AG04450 (cell line): ENCODE results near the gene PARP9. TPM values are rescaled to one million over a fixed set of nuclear protein-coding genes. Genes with fewer than 3 reads are reported as not detected.

ENCODE experiments used
- CTCF ChIA-PET: fragments of 300-600, 350-600 bp; formaldehyde crosslinking; extraction: SDS; loops from one replicate; lab custom pipeline; 2022; ENCODE audit warnings: antibody characterized with exemption, inconsistent platforms; lab: Charles Lee
- POLR2A ChIA-PET: fragments of 350-600 bp; formaldehyde crosslinking; extraction: SDS; loops from one replicate; lab custom pipeline; 2021; ENCODE audit warnings: antibody characterized with exemption, inconsistent platforms; lab: Yijun Ruan, JAX
- DNase-seq: peaks from one replicate; pipeline ENCODE4 v3.0.0-alpha.2; 2011; ENCODE audit warnings: low read depth, low spot score
- H3K27ac ChIP-seq: one replicate; pipeline ENCODE4 v1.5.1; 2012; ENCODE audit warnings: low read depth, low read length, control low read depth
- H3K27me3 ChIP-seq: one replicate; pipeline ENCODE4 v1.6.0; 2012; ENCODE audit warnings: low read length; ENCODE audit not compliant: control insufficient read depth, insufficient read depth
- H3K4me3 ChIP-seq: 2 replicates; pipeline ENCODE4 v1.5.1; 2011; ENCODE audit warnings: mild to moderate bottlenecking, low read depth, low read length, control low read depth
- H3K9me3 ChIP-seq: 2 replicates; pipeline ENCODE4 v1.5.1; 2012; ENCODE audit warnings: low read length; ENCODE audit not compliant: control insufficient read depth, insufficient read depth
- CTCF ChIP-seq: IDR thresholded peaks from 2 replicates; pipeline ENCODE4 v1.5.1; 2011; ENCODE audit warnings: low read depth, low read length, control low read depth, inconsistent platforms
- polyA plus RNA-seq: library from polyadenylated mRNA; depleted of rRNA; stranded (reverse); fragments of >200 nt; gene quantifications from 2 replicates; pipeline ENCODE4 v1.2.3, GENCODE V29; 2011

PARP9 gene
- polyA plus RNA-seq, 1 experiment = 24.4 TPM

GRCh38 chr3:122533480-122533879, 30.6 kb downstream of the PARP9 start:
- Histone ChIP-seq H3K27ac (no peak overlapping the region), H3K4me3 (no peak overlapping the region), H3K9me3 (no peaks in the 10 kb centered on the region), H3K27me3 (no peaks in the 10 kb centered on the region)
- TF ChIP-seq CTCF = no peak
- ChIA-PET POLR2A (no interaction called here), CTCF (interaction anchor here (1.0 to 1.1 kb wide), 2 partner anchors 75 to 146 kb away, joined by 3 read pairs; no protein-coding TSS in a partner anchor)
- no peak for DNase-seq

DNA sequence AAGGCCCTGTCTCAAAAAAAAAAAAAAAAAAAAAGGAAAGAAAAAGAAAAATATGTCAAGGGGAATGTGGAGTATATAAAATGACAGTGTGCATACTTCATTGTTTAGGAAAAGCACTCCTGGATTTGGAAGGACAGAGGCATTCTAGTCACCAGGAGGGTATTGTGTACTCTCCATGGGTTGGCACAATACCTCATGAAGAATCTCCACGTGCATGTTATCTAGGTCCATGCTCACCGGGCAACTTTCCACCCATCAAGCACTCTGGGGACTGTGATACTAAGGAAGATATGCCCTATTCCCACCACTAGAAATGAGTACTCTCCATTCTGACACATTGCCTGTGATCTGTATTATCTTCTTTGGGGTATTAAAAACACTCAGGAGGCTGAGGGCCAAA, 33.9 kb downstream of the PARP9 start:
- POLR2A ChIA-PET = no interaction called here
- no peaks in the 10 kb centered on the region for H3K27me3 ChIP-seq
- no peak for DNase-seq
- no peaks in the 10 kb centered on the region for H3K9me3 ChIP-seq
- H3K27ac ChIP-seq = no peak overlapping the region
- CTCF ChIA-PET = no interaction called here
- H3K4me3 ChIP-seq = no peak overlapping the region
- TF ChIP-seq CTCF = no peak

DNA sequence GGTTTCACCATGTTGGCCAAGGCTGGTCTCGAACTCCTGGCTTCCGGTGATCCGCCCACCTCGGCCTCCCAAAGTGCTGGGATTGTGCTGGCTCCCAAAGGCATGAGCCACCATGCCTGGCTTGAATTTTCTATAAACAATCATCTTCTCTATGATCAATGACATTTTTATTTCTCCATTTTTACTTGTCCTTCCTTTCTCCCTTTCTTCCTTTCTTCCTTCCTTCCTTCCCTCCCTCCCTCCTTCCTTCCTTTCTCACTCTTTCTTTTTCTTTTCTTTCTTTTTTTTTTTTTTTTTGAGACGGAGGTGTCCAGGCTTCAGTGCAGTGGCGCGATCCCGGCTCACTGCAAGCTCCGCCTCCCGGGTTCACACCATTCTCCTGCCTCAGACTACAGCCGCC, 40.8 kb downstream of the PARP9 start:
- Histone ChIP-seq H3K27me3 (no peaks in the 10 kb centered on the region), H3K4me3 (no peak overlapping the region), H3K9me3 (no peaks in the 10 kb centered on the region), H3K27ac (no peak overlapping the region)
- no peak for DNase-seq
- no peak for TF ChIP-seq CTCF
- ChIA-PET POLR2A (no interaction called here), CTCF (interaction anchor here (0.6 to 0.8 kb wide), 3 partner anchors 35 to 1251 kb away, joined by 3 to 5 read pairs (median 3); no protein-coding TSS in a partner anchor)

GRCh38 chr3:122520861-122521260, 43.2 kb downstream of the PARP9 start:
- H3K27me3 ChIP-seq = peaks cover 5% of the 10 kb centered on the region
- no peak overlapping the region for H3K4me3 ChIP-seq
- H3K27ac ChIP-seq = no peak overlapping the region
- DNase-seq = no peak
- TF ChIP-seq CTCF = no peak
- H3K9me3 ChIP-seq = no peaks in the 10 kb centered on the region
- ChIA-PET POLR2A (no interaction called here), CTCF (interaction anchor here (0.7 kb wide), 1 partner anchor 158 kb away, joined by 7 read pairs; no protein-coding TSS in a partner anchor)

DNA sequence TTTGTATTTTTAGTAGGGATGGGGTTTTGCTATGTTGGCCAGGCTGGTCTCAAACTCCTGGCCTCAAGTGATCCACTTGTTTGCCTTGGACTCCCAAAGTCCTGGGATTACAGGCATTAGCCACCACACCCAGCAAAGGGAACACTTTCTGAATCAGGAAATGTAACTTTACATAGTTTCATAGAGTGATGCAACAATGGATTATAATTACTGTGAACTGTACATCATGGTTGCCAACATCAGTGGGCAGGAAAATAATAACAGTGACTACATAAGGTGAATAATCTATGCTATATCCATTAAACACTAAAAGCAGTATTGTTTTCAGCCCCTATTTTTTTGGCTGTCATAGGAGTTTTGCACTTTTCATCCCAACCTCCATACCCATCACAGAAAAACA, 44.4 kb downstream of the PARP9 start:
- TF ChIP-seq CTCF = no peak
- CTCF ChIA-PET = no interaction called here
- no peak overlapping the region for H3K27ac ChIP-seq
- no peak overlapping the region for H3K4me3 ChIP-seq
- DNase-seq = no peak
- POLR2A ChIA-PET = no interaction called here
- peaks cover 5% of the 10 kb centered on the region for H3K27me3 ChIP-seq
- H3K9me3 ChIP-seq = no peaks in the 10 kb centered on the region
